ENCODE measurements around the gene IGSF11.
"Not testable (repeated sequence)": the region's sequence is repeated elsewhere in the genome, so short reads cannot be mapped to it uniquely, and the experiment has no call there.

Gene IGSF11, protein sequence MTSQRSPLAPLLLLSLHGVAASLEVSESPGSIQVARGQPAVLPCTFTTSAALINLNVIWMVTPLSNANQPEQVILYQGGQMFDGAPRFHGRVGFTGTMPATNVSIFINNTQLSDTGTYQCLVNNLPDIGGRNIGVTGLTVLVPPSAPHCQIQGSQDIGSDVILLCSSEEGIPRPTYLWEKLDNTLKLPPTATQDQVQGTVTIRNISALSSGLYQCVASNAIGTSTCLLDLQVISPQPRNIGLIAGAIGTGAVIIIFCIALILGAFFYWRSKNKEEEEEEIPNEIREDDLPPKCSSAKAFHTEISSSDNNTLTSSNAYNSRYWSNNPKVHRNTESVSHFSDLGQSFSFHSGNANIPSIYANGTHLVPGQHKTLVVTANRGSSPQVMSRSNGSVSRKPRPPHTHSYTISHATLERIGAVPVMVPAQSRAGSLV

DNA sequence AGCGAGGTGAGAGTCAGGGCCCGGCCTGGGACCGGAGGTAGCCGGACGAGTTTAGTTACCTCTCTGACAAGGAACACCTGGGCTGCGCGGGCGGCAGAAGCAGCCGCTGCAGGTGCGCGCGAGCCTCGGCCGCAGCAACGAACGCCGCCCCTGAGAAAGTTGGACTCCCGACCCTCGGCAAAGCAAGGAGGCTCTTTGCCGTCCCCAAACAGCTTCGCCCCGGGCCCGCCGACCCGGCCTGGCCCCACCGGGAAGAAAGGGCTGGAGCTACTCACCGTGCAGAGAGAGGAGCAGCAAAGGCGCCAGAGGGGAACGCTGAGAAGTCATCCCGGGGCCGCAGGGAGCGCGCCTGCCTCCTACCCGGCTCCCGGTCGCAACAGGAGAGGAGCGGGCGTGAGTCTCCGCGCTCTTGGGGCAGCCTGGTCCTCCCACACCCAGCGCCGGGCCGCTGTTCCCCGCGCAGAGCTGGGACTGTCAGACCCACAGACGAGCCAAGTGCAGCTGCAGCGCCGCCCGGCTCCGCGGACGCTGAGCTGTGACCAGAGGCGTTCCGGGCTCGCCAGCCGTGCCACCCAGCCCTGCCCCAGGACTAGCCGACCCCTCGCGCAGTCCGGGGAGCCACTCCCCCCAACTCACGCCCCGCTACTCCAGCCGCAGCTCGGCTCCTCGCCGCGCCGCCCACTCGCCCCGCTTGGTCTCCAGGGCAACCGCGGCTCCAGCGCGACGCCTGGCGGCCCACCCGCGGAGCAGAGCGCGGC lies at the start of gene IGSF11:
IGSF11 (minus strand) TSS at position 591 of the 758 bp plus-strand sequence; CDS start at position 327, 264 bp downstream.
- peak; percentile 94 for DNase-seq (ENCODE audit: low spot score)

DNA sequence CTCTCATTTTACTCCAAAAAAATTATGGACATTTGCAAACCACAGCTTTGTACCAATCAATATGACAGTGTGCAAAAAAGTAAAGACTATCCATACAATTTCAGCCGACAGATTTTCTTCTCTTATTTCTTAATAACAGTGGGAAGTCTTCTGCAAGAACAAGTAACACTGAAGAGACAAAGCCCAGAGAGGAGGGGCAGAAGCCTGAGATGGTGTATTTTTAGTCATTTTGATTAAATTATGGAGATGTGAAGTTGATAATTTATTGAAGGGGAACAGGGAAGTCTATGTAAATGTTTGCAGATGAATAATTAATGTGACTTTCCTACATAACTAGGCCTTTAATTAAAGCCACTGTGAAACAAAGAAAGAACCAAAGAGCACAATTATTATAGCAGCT lies 45.7 kb upstream of the IGSF11 start:
- no peak for DNase-seq (ENCODE audit: low spot score)

DNA sequence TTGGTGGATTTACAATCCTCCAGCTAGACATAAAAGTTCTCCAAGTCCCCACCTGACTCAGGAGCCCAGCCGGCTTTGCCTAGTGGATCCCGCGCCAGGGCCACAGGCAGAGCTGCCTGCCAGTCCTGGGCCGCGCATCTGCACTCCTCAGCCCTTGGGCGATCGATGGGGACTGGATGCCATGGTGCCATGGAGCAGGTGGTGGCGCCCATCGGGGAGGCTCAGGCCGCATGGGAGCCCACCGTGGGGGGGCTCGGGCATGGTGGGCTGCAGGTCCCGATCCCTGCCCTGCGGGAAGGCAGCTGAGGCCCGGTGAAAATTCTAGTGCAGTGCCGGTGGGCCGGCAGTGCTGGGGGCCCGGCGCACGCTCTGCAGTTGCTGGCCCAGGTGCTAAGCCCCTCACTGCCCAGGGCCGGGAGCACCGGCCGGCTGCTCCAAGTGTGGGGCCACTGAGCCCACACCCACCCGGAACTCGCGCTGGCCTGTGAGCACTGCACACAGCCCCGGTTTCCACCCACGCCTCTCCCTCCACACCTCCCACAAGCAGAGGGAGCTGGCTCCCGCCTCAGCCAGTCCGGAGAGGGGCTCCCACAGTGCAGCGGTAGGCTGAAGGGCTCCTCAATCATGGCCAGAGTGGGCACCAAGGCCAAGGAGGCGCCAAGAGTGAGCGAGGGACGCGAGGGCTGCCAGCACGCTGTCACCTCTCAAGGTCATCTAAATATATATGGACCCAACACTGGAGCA lies 38.8 kb upstream of the IGSF11 start:
- no peak for DNase-seq (ENCODE audit: low spot score)

DNA sequence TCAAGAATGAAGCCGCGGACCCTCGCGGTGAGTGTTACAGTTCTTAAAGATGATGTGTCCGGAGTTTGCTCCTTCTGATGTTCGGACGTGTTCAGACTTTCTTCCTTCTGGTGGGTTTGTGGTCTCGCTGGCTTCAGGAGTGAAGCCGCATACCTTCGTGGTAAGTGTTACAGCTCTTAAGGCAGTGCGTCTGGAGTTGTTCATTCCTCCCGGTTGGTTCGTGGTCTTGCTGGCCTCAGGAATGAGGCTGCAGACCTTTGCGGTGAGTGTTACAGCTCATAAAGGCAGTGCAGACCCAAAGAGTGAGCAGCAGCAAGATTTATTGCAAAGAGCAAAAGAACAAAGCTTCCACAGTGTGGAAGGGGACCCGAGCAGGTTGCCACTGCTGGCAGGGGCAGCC lies 37.8 kb upstream of the IGSF11 start:
- not testable (repeated sequence) for DNase-seq (ENCODE audit: low spot score)

DNA sequence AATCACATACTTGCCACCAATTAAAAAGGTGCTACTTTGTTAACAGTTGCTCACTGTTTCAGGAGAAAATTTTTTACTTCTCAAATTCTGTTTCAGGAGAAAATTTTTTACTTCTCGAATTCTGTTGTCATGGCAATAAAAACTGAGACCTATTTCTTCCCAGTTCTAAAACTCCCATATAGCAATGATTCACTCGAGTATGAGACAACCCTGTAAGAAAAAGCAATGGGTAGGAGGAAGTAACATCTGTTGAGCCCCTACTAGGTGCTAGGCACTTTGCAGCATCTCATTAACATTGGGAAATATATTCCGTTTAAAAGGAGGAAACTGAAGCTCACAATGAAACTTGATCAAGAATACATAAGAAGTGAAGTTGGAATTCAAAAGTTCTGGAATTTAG lies 35.1 kb upstream of the IGSF11 start:
- no peak for DNase-seq (ENCODE audit: low spot score)

DNA sequence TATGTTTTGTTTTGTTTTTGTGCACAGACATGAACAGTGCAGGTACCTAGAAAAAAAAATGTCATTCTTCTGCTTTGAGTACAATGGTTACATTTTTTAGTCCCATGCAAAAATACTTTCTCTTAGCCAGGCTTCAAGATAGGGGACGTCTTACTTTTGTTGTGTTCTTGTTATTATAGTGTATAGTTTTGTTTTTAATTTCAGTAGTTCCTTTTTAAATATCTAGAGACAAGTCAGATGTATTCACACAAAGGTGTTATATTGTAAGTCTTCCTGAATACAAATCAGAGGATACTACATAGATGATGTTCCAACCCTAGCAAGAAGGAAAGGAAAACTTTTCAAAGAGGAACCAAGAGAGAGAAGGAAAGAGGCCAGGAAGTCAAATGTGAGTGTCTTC lies 28.8 kb upstream of the IGSF11 start:
- no peak for DNase-seq (ENCODE audit: low spot score)

DNA sequence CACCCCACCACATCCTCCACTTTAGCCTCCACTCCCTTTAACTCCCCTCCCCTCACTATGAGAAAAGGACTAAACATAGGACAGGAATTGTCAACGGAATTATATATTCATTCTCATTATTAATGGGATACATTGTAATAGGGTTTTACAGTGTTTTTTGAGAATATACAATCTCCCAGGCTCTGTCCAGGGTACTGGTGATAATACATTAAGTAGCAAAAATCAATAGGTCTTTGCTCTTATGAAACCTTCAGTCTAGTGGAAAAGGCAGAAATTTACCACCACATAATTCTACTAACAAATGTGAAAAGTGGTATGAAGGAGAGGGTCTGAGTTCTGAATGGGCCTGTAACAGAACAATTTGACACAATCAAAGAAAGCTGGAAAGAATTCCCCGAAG lies 28.2 kb upstream of the IGSF11 start:
- no peak for DNase-seq (ENCODE audit: low spot score)

DNA sequence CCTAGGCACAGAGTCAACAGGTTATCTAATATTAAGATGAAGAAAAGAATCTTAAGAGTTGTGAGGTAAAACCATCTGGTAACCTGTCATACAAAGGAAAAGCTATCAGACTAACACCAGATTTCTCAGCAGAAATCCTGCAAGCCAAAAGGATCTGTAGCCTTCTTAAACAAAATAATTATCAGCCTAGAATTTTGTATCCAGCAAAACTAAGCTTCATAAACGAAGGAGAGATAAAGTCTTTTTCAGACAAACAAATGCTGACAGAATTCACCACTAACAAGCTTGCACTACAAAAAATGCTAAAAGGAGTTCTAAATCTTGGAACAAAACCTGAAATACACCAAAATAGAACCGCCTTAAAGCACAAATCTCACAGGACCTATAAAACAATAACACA lies 9.9 kb upstream of the IGSF11 start:
- DNase-seq (ENCODE audit: low spot score) = no peak

DNA sequence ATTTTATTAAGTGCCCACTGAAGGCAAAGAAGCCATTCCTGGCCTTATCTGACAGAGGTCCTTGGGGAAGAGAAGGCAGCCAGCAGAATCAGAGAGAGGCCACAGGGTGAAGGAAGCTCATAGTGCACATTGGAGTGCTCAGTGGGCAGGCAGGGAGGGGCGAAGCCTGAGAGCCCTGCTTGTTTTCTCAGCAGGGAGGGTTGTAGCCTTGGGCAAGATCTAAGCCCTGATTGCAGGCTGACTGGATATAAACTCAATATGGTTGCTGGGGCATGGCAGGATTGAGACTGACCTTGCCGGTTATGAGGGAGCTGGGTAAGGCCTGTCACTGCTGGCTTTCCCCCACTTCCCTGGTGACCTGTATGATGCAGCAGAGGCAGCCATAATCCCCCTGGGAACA lies 7.5 kb upstream of the IGSF11 start:
- DNase-seq (ENCODE audit: low spot score) = no peak

DNA sequence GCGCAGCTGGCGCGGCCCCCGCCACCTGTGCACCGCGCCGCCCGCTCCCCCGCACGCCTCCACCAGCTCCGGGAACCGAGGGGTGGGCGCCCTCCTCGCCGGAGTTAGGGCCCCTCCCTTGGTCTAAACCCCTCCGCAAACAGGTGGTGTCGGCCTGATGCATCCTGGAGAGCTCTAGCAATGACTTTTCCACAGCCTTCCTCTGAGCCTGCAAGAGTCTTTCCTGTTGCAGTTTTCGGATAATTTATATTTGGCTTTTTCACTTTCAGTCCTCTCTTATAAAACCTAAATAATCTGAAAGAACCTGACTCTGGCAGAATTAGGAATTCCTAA lies 334 bp upstream of the IGSF11 start:
- no peak for DNase-seq (ENCODE audit: low spot score)

DNA sequence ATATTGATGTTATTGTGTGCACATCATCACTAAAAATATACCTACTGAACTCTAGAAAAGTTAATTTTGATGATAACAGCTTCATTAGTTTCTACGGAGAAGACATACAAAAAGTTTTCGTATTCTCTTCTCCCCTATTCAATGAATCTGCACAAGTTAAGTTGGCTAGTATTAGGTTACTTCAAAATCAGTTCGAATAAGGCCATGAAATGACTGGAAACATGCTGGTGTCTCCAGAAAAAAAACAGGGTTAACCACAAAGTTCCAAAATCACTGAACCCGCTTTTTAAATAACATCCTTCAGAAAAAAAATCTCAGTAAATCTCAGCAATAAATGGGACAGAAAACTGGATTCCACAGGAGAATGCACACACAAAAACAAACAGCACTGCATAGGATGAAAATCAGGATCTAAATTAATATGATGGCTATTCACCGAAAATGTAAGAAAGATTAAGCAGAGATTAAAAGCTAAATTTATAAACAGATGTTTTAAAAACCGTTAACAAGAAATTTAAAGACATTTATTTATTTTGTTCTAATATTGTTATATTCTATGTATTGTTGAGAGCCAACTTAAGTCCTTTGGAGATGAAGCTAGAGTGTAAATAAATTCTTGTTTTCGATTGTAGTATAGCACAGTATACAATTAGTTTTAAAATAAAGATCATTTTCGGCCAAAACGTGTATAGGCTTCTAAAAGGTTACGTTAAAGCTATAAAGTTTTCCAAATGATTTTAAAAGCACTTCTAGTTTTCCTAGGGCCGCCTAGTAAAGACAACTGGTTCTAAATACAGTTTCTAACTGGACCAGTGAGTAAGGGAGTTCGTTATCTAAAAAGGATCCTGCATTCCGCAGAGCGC lies 1.0 kb downstream of the IGSF11 start:
- peak; percentile 52 for DNase-seq (ENCODE audit: low spot score)

DNA sequence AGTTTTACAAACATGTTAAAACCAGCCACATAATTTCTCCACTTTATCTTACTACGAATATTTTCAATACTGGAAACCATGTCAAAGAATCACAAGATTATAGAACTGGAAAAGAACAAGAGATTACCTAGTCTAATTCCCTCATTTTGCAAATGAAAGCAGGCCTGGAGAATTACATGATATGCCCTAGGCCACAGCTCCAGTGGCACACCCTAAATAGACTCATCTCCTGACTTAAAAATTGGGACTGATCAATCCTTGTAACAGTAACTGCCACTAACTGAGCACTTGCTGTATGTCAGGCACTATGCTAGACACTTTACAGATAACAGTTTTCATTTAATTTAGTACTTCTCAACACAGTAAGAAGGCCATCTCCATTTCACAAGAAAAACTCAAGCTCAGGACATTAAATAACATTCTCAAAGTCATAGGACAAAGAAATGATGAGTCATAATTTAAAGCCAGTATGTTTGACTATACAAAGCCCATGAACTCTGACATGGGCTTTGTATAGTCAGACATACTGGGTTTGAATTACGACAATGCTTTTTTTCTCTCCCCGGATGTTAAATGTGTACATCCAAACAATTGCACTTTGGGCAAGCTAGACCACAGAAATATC lies 9.4 kb downstream of the IGSF11 start:
- DNase-seq (ENCODE audit: low spot score) = no peak

DNA sequence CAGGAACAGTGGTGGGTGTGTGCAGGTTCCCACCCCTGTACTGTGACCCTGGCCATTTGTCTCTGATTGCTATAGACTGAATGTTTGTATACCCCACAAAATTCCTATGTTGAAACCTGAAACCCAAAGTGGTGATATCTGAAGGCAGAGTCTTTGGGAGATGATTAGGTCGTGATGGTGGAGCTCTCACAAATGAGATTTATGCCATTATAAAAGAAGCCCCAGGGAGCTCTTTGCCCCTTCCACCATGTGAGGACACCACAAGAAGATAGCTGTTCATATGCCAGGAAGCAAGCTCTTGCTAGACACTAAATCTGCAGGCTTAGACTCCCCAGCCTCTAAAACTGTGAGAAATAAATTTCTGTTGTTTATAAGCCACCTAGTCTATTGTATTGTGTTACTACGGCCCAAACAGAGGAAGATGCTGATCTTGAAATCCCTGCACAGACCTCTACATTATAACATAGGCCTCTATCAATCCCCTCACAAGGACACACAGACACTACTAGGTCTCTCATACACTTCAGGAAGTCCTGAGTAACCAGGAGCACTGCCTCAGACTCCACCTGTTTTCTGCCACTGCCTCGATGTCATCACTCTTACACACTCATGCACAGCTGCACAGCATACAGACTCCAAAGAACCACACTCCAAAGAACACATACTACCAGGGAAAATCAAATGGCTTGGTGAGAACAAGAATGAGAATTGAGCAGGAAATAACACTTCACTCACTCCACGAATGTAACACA lies 14.7 kb downstream of the IGSF11 start:
- no peak for DNase-seq (ENCODE audit: low spot score)

DNA sequence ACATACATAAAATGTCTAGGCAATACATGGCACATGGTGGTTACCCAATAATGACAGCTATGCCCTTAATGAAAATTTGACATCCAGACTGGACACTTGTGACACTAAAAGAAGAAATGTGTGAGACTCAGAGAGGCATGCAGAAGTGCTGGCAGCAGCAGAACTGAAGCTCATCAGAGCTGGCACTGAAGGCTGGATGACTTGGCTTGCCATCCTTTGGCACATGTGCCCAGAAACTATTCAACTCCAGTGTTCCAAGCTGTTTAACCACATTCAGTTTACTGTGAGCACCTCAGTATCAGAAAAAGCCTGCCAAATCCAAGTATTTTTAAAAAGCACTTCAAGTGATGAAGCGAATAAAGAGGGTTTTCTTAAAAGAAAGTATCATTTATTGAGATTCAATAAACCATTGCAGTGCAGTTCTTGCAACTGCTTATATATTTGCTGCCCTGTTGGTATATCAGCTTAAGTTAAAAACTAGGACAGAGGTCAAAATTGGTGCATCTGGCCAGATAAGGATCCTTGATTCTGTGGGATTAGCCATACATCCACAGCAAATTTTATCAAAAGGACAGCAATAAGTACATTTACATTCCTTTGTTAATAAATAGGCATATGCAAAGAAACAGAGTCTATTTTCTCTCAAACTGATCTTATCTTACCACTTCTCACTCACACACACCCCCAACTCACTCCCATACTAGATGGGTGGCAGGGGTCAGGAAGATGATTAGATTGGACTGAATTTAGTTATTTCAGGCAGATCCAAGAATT lies 15.8 kb downstream of the IGSF11 start:
- peak; percentile 90 for DNase-seq (ENCODE audit: low spot score)

DNA sequence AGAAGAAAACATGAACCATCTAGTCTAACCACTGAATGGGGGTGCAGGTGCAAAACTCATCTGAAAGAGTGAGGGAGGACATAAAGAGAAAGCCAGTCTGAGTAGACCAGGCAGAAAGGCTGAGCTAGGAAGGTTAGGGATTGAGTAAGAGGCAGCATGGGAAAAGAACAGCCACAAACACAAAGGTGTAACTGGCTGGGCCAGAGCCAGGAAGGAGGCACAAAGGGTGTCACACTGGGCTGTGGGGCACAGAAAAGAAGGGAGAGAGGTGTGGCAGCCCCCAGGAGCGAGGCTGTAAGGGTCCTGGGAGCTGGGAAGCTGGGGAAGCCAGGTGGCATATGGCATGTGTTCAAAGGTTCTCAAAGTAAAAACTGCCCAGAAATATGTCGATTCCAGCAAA lies 18.7 kb downstream of the IGSF11 start:
- no peak for DNase-seq (ENCODE audit: low spot score)

DNA sequence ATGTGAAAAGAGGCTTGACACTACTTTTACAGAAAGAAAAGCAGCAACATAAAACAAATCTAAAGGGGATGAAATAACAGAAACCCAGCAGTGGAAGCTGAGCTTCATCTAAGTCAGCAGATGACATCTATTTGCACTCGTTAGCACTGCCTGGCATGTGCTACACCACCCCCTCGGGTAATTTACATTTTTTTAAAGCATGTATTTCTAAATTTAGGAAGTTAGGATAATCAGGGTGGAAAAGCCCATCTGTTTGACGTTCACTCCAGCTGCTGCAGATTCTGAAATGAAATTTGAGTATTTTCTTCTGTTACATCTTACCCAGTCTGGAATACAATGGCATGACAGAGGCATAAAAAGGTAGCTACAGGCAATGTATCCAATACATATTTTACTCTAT lies 20.7 kb downstream of the IGSF11 start:
- no peak for DNase-seq (ENCODE audit: low spot score)

DNA sequence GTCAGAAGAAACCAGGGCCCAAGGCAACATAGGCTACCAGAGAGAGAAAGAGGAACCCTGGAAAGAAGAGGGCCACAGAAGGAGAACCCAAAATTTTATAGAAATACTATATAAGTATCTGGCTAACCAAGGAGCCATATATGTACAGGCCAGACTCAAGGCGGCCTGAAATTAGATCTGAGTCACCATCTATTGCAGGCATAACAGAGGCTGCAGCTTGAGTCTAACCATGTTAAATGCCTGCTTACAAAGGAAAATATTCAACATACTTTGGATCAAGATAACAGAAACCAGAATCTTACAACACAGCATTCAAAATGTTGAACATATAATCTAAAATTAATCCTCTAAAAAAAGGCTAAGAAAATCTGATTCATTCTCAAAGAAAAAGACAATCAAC lies 23.1 kb downstream of the IGSF11 start:
- no peak for DNase-seq (ENCODE audit: low spot score)

DNA sequence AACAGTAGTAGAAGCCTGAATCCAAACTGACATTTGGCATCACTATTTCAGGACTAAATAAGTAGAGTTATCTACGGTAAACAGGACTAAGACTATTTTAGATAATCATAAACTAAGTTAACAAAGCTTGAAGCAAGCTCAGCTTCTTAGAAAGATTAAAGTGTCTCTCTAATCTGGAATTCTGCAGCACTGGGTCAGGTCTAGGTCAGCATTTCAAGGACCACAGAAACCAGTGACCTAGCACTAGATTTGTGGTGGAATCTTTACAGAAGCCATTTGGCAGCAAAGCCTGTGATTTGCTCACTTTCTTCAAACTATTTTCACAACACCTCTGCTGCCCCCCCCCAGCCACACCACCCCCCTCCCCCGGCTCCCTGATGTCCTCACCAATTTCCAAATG lies 37.5 kb downstream of the IGSF11 start:
- no peak for DNase-seq (ENCODE audit: low spot score)

DNA sequence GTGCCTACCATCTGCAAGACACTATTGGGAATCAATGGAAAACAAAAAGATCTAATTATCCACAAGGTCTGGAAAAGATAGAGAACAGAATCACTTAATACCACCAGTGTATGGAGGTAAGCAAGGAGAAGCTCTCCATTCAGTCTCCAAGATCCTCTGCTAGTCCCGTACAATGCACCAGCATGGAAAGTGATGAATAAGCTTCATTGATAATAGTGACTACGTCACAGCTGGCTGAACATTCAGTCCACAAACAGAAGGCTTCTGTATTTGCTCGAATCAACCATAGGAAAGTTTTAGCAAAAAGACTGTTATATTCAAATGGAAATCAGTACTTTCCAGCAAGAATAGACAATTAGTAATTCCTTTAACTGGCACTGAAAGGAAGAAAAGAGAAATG lies 42.9 kb downstream of the IGSF11 start:
- DNase-seq (ENCODE audit: low spot score) = peak; percentile 98

Data from globus pallidus (tissue), 1 donor.